T-cell (primary cell): ENCODE results near the gene PTCH1. TPM values are rescaled to one million over a fixed set of nuclear protein-coding genes. Genes with fewer than 3 reads are reported as not detected.

Experiments
- ATAC-seq, 4 experiments: fragments of 200-7000 bp in 3 of 4; fragments of 150-1000 bp in 1 of 4; cut with Tn5 transposase; replicated peaks in 1 of 4; 1 replicate in 3 of 4; 2 replicates in 1 of 4; pipeline ENCODE4 v1.10.0; 2021; ENCODE audit warnings: moderate library complexity in 3 of 4, mild to moderate bottlenecking in 2 of 4, moderate number of reproducible peaks in 1 of 4
- CTCF ChIA-PET, 2 donors: fragments of 300-600 bp; sonication (Branson Sonifier 250); formaldehyde crosslinking; loops; one replicate each; lab custom pipeline; 2022; ENCODE audit warnings: antibody characterized with exemption in 2 of 2; lab: Charles Lee
- POLR2A ChIA-PET, 2 donors: fragments of 300-600 bp; sonication (Branson Sonifier 250); formaldehyde crosslinking; loops; one replicate each; lab custom pipeline; 2022; ENCODE audit warnings: antibody characterized with exemption in 2 of 2; lab: Charles Lee
- DNase-seq, 35 experiments: peaks; one replicate each; pipeline versions ENCODE4 v3.0.0 to v3.0.0-alpha.2; 2013 to 2023
- H3K27ac ChIP-seq: one replicate; pipeline ENCODE4 v1.5.1; 2013; ENCODE audit warnings: low read length
- H3K27me3 ChIP-seq, 2 experiments: replicated peaks in 1 of 2; 1 replicate in 1 of 2; 2 replicates in 1 of 2; pipeline versions ENCODE4 v1.6.1 to v1.7.0; 2013; ENCODE audit warnings: low read length in 1 of 2, mixed read lengths in 1 of 2; ENCODE audit not compliant: control insufficient read depth in 2 of 2, insufficient read depth in 2 of 2; ENCODE audit errors: extremely low read depth in 1 of 2
- H3K36me3 ChIP-seq, 2 donors: 1 replicate in 1 of 2; 2 replicates in 1 of 2; pipeline versions ENCODE4 v1.6.1 to v1.7.0; 2013; ENCODE audit warnings: low read length in 1 of 2; ENCODE audit not compliant: control insufficient read depth in 2 of 2, insufficient read depth in 1 of 2; ENCODE audit errors: extremely low read depth in 1 of 2
- H3K4me1 ChIP-seq, 2 experiments: 1 replicate in 1 of 2; 2 replicates in 1 of 2; pipeline versions ENCODE4 v1.6.1 to v1.7.0; 2013; ENCODE audit warnings: low read length in 2 of 2, mixed read lengths in 1 of 2; ENCODE audit not compliant: insufficient read depth in 2 of 2, control insufficient read depth in 1 of 2; ENCODE audit errors: extremely low read depth in 1 of 2
- H3K4me3 ChIP-seq, 2 donors: 1 replicate in 1 of 2; 2 replicates in 1 of 2; pipeline versions ENCODE4 v1.5.1 to v1.7.0; 2013; ENCODE audit warnings: mild to moderate bottlenecking in 2 of 2, low read length in 1 of 2, moderate library complexity in 1 of 2; ENCODE audit not compliant: control insufficient read depth in 1 of 2; ENCODE audit errors: extremely low read depth in 1 of 2
- H3K9me3 ChIP-seq: 2 replicates; pipeline ENCODE4 v1.7.0; 2013
- H3K27ac Mint-ChIP-seq, 2 donors: one replicate each; pipeline ENCODE4 v1.8.0; 2020 to 2021; ENCODE audit warnings: mild to moderate bottlenecking in 2 of 2, mixed read lengths in 2 of 2
- H3K27me3 Mint-ChIP-seq, 2 donors: one replicate each; pipeline ENCODE4 v1.8.0; 2021 to 2022; ENCODE audit warnings: mixed read lengths in 2 of 2
- H3K36me3 Mint-ChIP-seq: one replicate; pipeline ENCODE4 v1.8.0; 2021; ENCODE audit warnings: mixed read lengths
- H3K4me1 Mint-ChIP-seq, 3 donors: one replicate each; pipeline ENCODE4 v1.8.0; 2020 to 2022; ENCODE audit warnings: mixed read lengths in 3 of 3, mild to moderate bottlenecking in 1 of 3
- H3K4me3 Mint-ChIP-seq, 3 donors: one replicate each; pipeline ENCODE4 v1.8.0; 2020 to 2022; ENCODE audit warnings: mild to moderate bottlenecking in 3 of 3, mixed read lengths in 3 of 3, moderate library complexity in 3 of 3
- H3K9me3 Mint-ChIP-seq, 3 donors: one replicate each; pipeline ENCODE4 v1.8.0; 2020 to 2022; ENCODE audit warnings: mixed read lengths in 3 of 3
- WGBS: methylation state at CpG from one replicate; pipeline ENCODE4 v1.1.5; 2013; ENCODE audit warnings: missing lambda C conversion rate; ENCODE audit not compliant: insufficient coverage; 5-methylcytosine and 5-hydroxymethylcytosine counted together
- total RNA-seq, 35 experiments: library from RNA in 6 of 35; stranded (reverse) in 6 of 35; fragments of 120-200 nt in 1 of 35; gene quantifications; one replicate each; pipeline versions ENCODE4 v1.2.1 to v1.2.4 and lab custom pipeline; 2013 to 2026

PTCH1 gene
- total RNA-seq, 5 donors from 2014 or later (not counting 1 experiment from before 2014, with no cell fraction given): 23.4 to 35.5 (median 29.2) TPM

DNA sequence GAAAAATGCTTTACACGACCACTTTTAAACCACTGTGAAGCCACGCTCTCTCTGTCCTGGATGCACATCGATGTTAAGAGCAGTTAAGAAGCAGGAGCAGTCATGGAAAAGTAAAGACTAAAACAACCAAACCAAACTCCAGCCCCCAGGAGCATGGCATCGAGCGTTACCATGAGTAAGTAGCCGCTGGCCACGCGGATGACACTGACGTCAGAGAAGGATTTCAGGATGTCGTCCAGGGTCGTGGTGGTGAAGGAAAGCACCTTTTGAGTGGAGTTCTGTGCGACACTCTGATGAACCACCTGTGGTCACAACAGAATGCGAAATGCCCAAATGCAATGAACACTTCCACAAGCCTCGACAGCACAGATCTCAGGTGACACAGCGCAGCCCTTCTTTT lies 38.9 kb downstream of the PTCH1 start:
- Mint-ChIP-seq H3K27me3 (peaks cover 0 to 3% of the 10 kb centered on the region in 2 donors), H3K36me3 (peaks cover 65% of the 10 kb centered on the region), H3K27ac (no peak overlapping the region), H3K4me3 (no peak overlapping the region), H3K9me3 (no peaks in the 10 kb centered on the region), H3K4me1 (peaks cover 5 to 9% (median 5%) of the 10 kb centered on the region in 3 donors)
- Histone ChIP-seq H3K27ac (no peak overlapping the region), H3K9me3 (no peaks in the 10 kb centered on the region), H3K4me1 (peaks cover 0 to 3% of the 10 kb centered on the region in 2 experiments), H3K27me3 (peaks cover 0 to 2% of the 10 kb centered on the region in 2 experiments), H3K4me3 (no peak overlapping the region), H3K36me3 (peaks cover 0 to 62% of the 10 kb centered on the region in 2 donors)
- ATAC-seq (no peak), DNase-seq (no peak)
- ChIA-PET POLR2A (interaction anchor here (0.6 kb wide), 2 partner anchors 246 to 530 kb away, joined by 3 read pairs; no protein-coding TSS in a partner anchor), CTCF (no interaction called here)
- 97% methylated on average over 9 of the region's 15 CpGs for WGBS

DNA sequence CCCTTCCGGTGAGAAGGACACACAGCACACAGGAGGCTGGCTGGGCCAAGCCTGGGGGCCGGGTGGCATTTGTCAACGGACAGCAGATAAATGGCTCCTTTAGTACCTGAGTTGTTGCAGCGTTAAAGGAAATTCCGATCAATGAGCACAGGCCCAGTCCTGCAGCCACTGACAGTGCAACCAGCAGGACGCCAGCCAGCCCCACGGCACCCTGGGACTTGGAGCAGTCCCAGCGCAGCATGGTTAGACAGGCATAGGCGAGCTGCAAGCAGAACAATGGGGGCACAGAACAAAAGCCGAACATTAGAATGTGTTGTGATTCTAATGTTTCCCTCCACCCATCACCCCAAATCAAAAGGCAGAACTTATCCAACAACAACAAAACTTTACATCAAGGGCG lies 39.3 kb downstream of the PTCH1 start:
- peaks cover 0 to 3% of the 10 kb centered on the region in 2 experiments for H3K4me1 ChIP-seq
- no peaks in the 10 kb centered on the region for H3K9me3 Mint-ChIP-seq
- ATAC-seq: no peak
- no peak overlapping the region for H3K4me3 Mint-ChIP-seq
- peaks cover 69% of the 10 kb centered on the region for H3K36me3 Mint-ChIP-seq
- H3K27me3 ChIP-seq: peaks cover 0 to 2% of the 10 kb centered on the region in 2 experiments
- WGBS: 93% methylated on average over 7 of the region's 11 CpGs
- no peak overlapping the region for H3K27ac Mint-ChIP-seq
- ChIA-PET POLR2A (interaction anchor here in 1 of 2 donors (0.6 kb wide), 1 partner anchor 246 kb away, joined by 3 read pairs; no protein-coding TSS in a partner anchor), CTCF (no interaction called here)
- no peaks in the 10 kb centered on the region for H3K9me3 ChIP-seq
- no peak overlapping the region for H3K4me3 ChIP-seq
- H3K27me3 Mint-ChIP-seq: peaks cover 0 to 3% of the 10 kb centered on the region in 2 donors
- no peak overlapping the region for H3K27ac ChIP-seq
- peaks cover 0 to 66% of the 10 kb centered on the region in 2 donors for H3K36me3 ChIP-seq
- no peak for DNase-seq
- peaks cover 5 to 9% (median 5%) of the 10 kb centered on the region in 3 donors for H3K4me1 Mint-ChIP-seq

DNA sequence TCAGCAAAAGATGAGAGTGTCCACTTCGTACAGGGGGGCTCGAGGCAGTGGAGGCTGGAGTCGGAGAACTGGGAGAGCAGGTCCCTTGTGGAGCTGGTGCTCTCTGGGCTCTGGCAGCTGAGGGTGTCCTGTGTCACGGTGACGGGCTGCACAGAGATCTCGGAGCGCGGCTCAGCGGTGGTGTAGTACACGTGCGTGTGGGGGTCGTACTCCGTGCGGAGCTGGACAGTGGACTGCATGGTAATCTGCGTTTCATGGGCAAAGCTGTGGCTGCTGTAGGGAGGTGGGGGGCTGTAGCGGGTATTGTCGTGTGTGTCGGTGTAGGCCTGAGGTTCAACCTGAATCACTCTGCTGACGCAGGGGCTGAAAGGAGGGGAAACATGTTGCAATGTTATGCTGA lies 48.0 kb downstream of the PTCH1 start:
- Mint-ChIP-seq H3K36me3 (peaks cover 56% of the 10 kb centered on the region), H3K4me3 (no peak overlapping the region), H3K27me3 (no peaks in the 10 kb centered on the region), H3K27ac (peak overlapping the region in 1 of 2 donors; percentile 31), H3K4me1 (peaks cover 0 to 10% (median 10%) of the 10 kb centered on the region in 3 donors), H3K9me3 (no peaks in the 10 kb centered on the region)
- no peak for ATAC-seq
- H3K27me3 ChIP-seq: no peaks in the 10 kb centered on the region
- H3K4me3 ChIP-seq: no peak overlapping the region
- no peak overlapping the region for H3K27ac ChIP-seq
- H3K9me3 ChIP-seq: no peaks in the 10 kb centered on the region
- H3K4me1 ChIP-seq: peaks cover 0 to 2% of the 10 kb centered on the region in 2 experiments
- H3K36me3 ChIP-seq: peaks cover 0 to 40% of the 10 kb centered on the region in 2 donors
- CTCF ChIA-PET: no interaction called here
- whole genome bisulfite sequencing: 94% methylated on average over 19 of the region's 19 CpGs
- DNase-seq: no peak
- POLR2A ChIA-PET: no interaction called here

DNA sequence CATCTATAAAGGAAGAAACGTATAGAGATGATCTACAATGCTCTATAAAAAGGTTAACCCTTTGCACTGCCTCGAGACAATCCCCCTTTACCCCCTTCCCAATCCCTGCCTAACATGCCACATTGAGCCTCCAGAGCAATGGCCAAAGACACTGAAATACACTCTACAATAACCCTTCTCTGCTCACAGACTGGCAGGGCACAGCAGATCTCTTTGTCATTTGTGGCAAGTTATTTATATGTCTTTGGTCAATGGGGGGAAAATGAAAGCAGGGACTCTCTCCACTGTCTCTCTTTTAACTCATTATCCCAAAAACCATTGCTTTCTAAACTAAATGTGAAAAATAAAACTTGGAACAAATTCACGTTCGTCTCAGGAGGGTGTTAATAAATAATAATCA lies 51.7 kb downstream of the PTCH1 start:
- no peaks in the 10 kb centered on the region for H3K9me3 ChIP-seq
- H3K4me3 ChIP-seq: no peak overlapping the region
- no peak overlapping the region for H3K4me3 Mint-ChIP-seq
- ChIA-PET CTCF (interaction anchor here in 1 of 2 donors (0.6 kb wide), 1 partner anchor 27 kb away, joined by 3 read pairs; no protein-coding TSS in a partner anchor), POLR2A (no interaction called here)
- H3K27me3 ChIP-seq: peaks cover 0 to 3% of the 10 kb centered on the region in 2 experiments
- H3K27me3 Mint-ChIP-seq: no peaks in the 10 kb centered on the region
- no peaks in the 10 kb centered on the region for H3K9me3 Mint-ChIP-seq
- ATAC-seq: no peak
- H3K36me3 ChIP-seq: peaks cover 0 to 42% of the 10 kb centered on the region in 2 donors
- H3K27ac Mint-ChIP-seq: no peak overlapping the region
- H3K4me1 Mint-ChIP-seq: peaks cover 34 to 41% (median 36%) of the 10 kb centered on the region in 3 donors
- H3K4me1 ChIP-seq: peaks cover 14 to 35% of the 10 kb centered on the region in 2 experiments
- H3K27ac ChIP-seq: no peak overlapping the region
- H3K36me3 Mint-ChIP-seq: peaks cover 36% of the 10 kb centered on the region
- WGBS: no CpG with 5 or more reads among the region's 4 CpGs
- no peak for DNase-seq

DNA sequence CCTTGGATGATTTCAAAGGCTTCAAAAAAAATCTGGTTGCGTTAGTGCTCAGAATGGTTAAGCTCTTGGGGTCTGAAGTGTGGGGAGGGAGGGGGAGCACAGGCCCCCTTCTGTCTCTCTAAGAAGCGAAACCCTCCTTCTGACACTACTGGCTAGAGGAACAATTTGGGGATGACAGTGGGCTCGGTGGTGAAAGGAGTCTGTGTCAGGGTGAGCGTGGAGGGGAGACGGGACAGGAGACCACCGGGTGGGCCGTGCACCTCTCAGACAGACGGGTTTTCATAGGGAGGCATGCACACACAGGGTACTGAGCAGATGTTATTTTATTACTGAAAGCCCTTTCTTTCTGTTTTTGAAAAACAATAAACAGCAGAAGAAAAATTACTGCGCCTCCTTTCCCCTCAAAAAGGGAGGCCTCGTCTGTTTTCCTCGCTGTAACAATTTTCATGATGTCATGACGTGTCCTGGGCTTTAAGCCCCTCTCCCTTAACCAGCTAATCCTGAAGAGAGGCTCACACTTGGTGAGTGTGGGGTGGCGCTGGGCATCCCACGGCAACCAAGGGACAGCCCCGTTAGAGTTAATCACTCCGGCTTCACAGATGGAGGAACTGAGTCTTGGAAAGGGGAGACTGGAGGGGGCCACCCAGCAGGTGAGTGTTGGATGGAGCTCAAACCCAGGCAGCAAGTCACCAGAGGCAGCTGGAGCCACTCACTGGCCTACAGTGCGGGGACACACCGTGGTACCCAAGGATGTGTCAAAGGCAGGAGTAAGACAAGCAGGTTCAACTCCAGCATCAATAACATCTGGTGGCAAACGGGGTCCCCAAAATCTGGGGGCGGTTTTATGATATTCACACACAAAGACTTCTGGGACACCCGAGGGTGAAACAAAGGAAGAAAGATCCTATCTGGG lies 53.4 kb downstream of the PTCH1 start:
- Mint-ChIP-seq H3K4me3 (peak overlapping the region; percentile 55 to 72 (median 63)), H3K27ac (peak overlapping the region; percentile 9 to 45), H3K36me3 (peaks cover 34% of the 10 kb centered on the region), H3K4me1 (peaks cover 34 to 41% (median 36%) of the 10 kb centered on the region in 3 donors), H3K9me3 (no peaks in the 10 kb centered on the region), H3K27me3 (peaks cover 1 to 4% of the 10 kb centered on the region in 2 donors)
- DNase-seq (no peak), ATAC-seq (peak in 1 of 4 experiments; percentile 3)
- CTCF ChIA-PET: interaction anchor here in 1 of 2 donors (0.6 to 1.0 kb wide), 3 partner anchors 209 to 754 kb away, joined by 3 to 8 read pairs (median 4); no protein-coding TSS in a partner anchor
- no peak overlapping the region for H3K27ac ChIP-seq
- no peaks in the 10 kb centered on the region for H3K9me3 ChIP-seq
- H3K4me3 ChIP-seq: peak overlapping the region; percentile 25 to 49
- H3K27me3 ChIP-seq: peaks cover 0 to 3% of the 10 kb centered on the region in 2 experiments
- peaks cover 0 to 44% of the 10 kb centered on the region in 2 donors for H3K36me3 ChIP-seq
- 59% methylated on average over 7 of the region's 21 CpGs for WGBS
- peaks cover 14 to 35% of the 10 kb centered on the region in 2 experiments for H3K4me1 ChIP-seq
- POLR2A ChIA-PET: interaction anchor here in 1 of 2 donors (0.6 to 0.9 kb wide), 5 partner anchors 45 to 948 kb away, joined by 3 to 10 read pairs (median 4); no protein-coding TSS in a partner anchor
